ENCODE data around the gene MINDY4.

- TF ChIP-seq CREB1 (IDR thresholded peaks at IDR 0.05; ENCODE audit: low read depth), result no peak
- TF ChIP-seq TAF1 (IDR thresholded peaks at IDR 0.05; ENCODE audit: low read depth), result no peak
- no peak for TF ChIP-seq MAX (IDR thresholded peaks at IDR 0.05)
- no peak for TF ChIP-seq EP300 (IDR thresholded peaks at IDR 0.05; ENCODE audit: borderline replicate concordance)
- TF ChIP-seq RAD21 (IDR thresholded peaks at IDR 0.05; ENCODE audit: low read depth), result no peak
- no peak for TF ChIP-seq USF1 (IDR thresholded peaks at IDR 0.05)
- no peak for TF ChIP-seq FOXM1 (IDR thresholded peaks at IDR 0.05; ENCODE audit: borderline replicate concordance, low read depth)
- TF ChIP-seq CEBPB (IDR thresholded peaks at IDR 0.05), result no peak
- no peak for TF ChIP-seq REST (IDR thresholded peaks at IDR 0.05; ENCODE audit: low read depth)
- TF ChIP-seq NFIC (IDR thresholded peaks at IDR 0.05), result no peak
These were observed 60.0 kb downstream of the MINDY4 start for GRCh38 chr7:30831227-30831626.
